G401.6 (cell line): ENCODE results near the gene ASB13.
A peak's percentile ranks its signal among the peaks of the same experiment; 100 is the strongest.
"Not testable (repeated sequence)": the region's sequence is repeated elsewhere in the genome, so short reads cannot be mapped to it uniquely, and the experiment has no call there.

Experiments
- FAIRE-seq: peaks from 2 replicates; lab custom pipeline; 2012; peaks lifted over from hg19 to GRCh38; lab: Jason Lieb, UNC

Gene ASB13

DNA sequence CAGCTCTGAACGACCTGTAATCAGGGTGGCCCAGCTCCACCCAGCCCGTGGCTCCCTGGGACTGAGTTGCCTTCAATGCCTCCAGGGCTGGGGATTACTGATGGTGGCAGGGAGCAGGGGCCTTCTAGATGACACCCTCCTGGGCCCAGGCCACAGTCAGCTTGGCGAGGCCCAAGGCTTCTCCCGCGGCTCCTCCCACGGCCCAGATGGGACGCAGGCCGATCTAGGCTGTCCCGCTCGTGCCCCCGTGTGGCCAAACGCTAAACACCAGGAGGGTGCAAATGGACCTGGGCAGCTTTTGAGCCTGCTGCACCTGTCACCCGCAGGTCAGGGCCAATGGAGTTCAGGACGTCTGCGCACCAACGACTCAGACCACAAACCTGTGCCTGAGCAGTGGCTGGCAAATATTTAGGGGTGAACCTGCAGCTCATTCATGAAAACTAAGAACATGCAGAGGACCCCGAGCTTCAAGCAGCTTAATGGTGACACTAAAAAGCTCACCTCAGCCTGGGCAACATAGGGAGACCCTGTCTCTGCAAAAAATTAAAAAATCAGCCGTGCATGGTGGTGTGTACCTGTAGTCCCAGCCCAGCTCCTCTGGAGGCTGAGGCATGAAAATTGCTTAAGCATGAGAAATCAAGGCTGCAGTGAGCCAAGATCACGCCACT lies 43.2 kb downstream of the ASB13 start:
- FAIRE-seq = peak; percentile 39

- peak; percentile 64 for FAIRE-seq
Measured at GRCh38 chr10:5622186-5622960, 44.0 kb downstream of the ASB13 start.

DNA sequence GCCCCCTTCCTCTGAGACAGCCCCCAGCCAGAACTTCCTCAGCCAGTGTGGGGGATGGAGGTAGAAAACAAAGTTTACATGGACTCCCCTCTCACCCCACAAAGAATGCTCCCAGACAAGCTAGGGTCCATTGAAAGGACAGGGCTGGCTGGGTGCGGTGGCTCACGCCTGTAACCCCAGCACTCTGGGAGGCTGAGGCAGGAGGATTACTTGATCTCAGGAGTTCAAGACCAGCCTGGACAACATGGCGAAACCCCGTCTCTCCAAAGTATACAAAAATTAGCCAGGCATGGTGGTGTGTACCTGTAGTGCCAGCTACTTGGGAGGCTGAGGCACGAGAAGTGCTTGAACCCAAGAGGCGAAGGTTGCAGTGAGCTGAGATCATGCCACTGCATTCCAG lies 45.0 kb downstream of the ASB13 start:
- not testable (repeated sequence) for FAIRE-seq

DNA sequence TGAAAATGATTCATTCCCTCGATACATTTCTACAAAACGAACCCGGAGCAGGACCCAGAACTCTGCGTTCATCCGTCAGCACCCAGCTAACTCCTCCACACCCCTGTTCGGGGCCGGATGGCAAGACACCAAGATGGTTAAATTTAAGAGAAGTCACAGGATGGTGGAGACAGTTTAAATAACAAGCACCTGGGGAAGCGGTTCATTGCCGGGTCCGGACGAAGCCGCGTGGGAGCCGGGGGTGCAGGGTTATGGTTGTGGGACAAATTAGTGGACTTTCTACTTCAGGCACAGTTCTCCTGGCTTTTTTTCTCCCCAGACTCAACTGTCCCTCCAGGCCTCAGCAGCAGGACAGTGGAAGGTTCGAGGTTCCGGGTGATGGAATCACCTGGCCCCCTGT lies 45.4 kb downstream of the ASB13 start:
- no peak for FAIRE-seq

DNA sequence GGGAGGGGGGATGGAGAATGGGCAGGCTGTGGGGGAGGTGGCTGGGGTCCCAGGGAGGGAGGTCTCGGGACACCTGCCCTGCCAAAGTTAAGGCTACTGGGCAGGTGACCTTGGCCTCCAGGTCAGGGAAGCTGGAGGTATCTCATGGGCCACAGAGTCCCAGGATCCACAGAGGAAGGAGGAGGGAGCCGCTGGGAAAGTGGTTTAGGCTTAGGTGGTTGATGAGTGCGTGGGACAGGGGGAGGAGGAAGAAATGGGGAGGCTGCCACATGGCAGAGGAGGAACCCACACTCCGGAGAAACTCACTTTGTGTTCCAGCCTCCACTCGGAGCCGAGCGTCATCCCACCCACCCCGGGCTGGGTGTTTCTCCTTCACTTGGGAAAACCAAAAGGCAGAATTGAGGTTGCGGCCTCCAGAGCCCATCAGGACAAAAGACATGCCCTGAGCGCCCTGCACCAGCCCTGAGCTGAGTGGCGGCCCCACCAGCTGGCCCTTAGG lies 46.1 kb downstream of the ASB13 start:
- FAIRE-seq = no peak

DNA sequence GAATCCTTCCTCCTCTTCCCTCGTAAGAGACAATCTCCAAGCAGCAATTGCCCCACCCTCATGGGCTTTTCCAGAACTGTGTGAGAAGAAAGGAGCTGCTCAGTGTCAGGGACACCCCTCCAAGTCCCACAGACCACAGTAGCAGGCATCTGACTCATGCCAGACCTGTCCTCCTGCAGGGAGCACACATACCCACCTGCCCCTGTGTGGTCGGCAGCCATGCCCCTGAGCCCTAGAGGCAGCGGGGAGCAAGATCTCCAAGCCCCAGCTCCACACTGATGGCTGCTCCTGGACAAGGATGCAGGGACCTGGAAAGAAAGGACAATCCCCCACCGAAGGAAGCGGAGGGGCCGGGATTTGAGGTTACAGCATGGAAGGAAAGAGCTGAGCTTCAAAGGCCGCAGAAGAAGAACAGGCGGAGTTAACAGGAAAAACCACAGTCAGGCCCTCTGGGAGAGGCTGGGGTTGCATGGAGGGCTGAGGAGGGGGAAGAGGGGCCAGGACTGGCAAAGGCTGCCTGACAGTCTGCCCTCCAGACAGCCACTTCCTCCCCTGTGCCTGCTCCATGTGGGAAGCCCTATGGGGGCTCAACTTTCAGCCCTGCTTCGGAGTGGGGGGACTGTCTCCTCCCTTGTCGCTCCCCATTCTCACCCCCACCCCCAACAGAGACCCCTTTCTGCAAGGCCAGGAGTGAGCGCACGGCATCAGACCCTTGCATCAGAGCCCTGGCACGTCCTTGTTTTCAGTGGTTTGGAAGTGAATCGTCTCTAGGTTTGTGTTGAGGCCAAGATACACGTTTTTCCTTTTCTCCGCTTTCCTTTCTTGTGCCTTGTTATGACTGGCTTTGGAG lies 46.8 kb downstream of the ASB13 start:
- no peak for FAIRE-seq

GRCh38 chr10:5618829-5619228 lies 47.6 kb downstream of the ASB13 start:
- FAIRE-seq = no peak

DNA sequence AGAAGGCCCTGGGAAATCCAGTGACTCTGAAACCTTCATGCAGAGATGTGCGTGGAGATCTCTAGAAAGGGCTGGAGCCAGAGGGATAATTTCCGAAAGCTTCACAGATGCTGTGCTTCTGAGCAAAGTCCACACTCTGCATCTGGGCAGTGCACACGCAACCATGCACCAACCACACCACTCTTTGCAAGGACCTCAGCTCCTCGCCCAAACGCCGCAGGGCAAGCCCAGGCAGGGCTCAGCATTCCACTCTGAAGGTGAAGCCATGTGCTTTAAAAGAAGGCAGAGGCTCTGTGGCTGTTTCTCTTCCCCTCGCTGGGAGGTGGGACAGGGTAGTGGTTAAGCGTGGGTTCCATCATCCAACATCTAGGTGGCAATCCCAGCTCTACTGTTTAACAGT lies 48.4 kb downstream of the ASB13 start:
- no peak for FAIRE-seq

DNA sequence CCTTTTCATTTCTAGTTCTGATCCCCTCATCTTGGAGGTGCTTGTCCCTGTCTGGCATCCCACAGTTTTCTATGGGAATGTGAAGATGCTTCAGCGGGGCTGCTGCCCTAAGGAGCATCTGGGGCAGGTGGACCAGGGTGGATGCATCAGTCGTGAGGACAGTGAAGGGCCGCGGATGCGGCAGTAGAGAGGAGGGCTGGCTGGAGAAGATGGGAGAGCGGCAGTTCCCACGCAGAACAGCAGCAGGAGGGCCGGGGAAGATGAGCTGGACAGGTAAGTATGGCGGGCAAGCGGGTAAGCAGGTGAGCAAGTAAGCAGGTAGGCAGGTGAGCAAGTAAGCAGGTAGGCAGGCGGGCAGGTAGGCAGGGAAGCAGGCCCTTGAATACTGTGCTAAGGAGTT lies 48.9 kb downstream of the ASB13 start:
- FAIRE-seq = no peak

GRCh38 chr10:5616836-5617235 lies 49.6 kb downstream of the ASB13 start:
- no peak for FAIRE-seq

DNA sequence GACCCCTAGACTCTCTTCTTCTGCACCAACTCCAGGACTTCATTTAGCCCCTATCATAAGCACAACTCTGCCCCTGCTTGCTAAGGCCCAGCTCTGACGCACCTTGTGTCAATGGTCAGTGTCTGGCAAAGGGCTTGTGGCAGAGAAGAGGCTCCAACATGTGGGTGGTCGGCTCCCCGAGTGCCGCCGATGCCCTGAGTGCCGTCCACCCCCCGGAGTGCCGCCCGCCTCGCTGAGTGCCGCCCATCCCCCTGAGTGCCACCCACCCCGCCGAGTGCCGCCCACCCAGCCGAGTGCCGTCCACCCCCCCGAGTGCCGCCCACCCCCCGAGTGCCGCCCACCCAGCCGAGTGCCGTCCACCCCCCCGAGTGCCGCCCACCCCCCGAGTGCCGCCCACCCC lies 50.3 kb downstream of the ASB13 start:
- no peak for FAIRE-seq

DNA sequence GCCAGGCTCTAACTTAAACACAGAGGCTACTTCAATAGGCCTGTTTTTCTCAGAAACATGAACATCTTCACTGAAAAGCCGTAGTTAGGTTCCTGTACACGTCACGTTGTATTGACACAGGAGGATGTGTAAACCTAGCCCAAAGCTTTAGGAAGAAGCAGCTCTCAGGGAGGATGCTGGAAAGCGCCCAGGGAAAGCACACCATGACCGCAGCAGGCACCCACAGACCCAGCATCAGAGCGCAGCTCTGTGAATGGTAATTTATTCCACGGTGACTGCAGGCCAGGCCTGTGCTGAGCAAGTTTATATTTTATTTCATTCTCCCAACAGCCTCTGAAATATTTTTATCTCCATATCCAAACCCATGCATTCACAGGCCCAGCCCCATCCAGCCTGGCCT lies 51.1 kb downstream of the ASB13 start:
- no peak for FAIRE-seq

DNA sequence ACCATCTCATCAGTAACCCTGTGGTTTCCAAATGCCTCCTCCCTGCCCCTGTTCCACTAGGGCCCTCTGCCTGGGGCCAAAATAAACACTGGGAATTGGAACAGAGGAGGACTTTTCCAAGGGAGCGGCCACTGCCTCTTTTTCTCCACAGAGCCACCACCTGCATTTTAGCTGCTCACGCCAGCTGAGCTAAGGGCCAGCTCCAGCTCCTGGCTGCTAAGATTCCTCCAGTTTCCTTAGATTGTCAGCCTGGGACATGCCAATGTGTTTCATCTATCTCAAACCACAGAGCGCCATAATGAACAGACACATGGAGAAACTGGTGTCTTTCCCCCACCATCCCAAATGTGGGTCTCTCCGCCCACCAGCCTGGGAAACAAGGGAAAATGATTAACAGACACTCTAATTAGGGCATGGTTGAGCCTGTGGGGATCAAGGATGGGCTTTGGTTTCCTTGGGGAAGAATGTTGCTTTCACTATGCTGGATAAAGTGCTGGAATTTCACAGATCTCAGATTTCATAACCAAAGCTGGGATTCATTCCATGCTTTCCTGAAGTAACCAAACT lies 52.2 kb downstream of the ASB13 start:
- FAIRE-seq = no peak

- FAIRE-seq = no peak
Measured at GRCh38 chr10:5613481-5614154, 52.8 kb downstream of the ASB13 start.

DNA sequence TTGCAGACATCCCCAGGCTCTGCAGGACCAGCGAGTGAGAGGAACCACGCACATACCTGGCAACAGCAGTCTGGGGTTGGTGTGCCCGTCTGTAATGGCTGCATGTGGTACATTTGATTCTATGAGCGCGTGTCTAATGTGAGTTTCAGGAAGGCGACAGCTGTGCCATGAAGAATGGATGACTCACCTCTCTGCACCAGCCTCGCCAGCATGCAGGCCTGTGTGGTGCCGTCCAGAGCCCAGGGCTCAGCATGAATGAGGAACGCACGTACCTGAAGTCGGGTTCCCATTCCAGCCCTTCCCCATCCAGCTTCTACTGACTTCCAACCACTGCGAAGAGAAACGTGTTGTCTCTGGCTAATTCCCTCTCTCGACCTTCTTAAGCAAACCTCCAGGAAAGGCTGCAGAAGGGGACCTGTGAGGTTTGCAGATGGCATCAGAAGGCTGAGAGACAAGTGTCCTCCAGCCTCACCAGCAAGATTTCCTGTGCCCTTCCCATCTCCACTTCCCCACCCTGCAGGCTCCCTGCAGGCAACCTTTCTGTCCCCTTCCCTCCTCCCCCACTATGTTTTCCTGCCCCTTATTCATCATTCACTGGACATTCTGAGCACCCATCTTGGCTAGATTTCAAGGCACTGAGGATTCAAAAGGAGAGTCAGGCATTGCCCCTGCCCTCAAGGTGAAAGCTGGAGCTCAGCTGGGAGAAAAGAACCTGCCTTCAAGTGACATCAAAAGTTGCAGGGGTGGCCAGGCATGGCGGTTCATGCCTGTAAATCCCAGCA lies 54.3 kb downstream of the ASB13 start:
- FAIRE-seq = no peak

GRCh38 chr10:5609952-5610616 lies 56.3 kb downstream of the ASB13 start:
- no peak for FAIRE-seq

DNA sequence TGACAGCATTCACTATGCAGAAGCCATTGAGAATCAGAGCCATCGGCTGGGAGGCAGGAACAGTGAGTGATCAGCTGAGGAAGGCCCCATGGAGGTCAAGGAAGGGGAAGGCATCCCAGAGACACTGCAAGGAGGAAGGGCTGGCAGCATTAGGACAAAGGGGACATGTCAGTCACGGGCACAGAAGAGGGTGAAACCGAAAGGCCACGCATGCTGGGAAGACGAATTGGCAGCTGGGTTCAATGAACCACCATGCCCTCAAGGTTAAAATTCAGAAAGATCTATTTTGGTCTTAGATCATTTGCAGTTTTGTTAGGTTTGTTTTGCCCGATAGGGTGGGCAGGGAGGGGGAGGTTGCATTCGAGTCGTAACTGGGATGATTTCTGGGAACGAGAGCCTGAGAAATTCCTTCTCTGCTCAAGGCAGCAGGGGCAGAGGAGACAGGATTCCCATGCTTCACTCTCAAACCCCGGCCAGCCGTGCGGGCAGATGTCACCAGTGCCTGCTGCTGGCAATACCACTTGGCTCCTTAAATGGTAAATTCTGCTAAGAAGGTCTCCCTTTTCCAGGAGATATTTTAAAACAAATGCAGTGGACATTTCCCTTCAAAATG lies 57.7 kb downstream of the ASB13 start:
- no peak for FAIRE-seq

DNA sequence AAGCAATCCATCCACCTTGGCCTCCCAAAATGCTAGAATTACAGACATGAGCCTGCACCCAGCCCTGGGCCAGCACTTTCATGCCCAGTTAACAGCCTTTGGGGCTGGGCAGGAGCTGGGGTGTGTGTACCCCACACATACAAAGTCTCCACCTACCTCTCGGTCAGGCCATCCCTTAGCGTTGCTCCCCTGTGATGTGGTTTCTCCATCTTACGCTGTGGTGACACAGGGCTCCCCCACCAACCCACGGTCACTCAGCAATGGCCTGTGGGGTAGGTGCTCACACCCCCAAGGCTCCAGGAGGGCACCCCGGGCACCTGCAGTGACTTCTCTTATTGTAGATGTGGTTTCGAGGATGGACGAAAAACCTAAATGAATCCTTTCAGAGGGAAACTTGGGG lies 58.8 kb downstream of the ASB13 start:
- FAIRE-seq = no peak

GRCh38 chr10:5606864-5607263 lies 59.5 kb downstream of the ASB13 start:
- no peak for FAIRE-seq

GRCh38 chr10:5606321-5606720 lies 60.1 kb downstream of the ASB13 start:
- no peak for FAIRE-seq
